Liver (tissue), 9 donors: ENCODE measurements around the gene BTG2. TPM values are rescaled to one million over a fixed set of nuclear protein-coding genes. Genes with fewer than 3 reads are reported as not detected.

Experiments used
- DNase-seq: peaks from one replicate; pipeline ENCODE4 v3.0.0-alpha.2; 2017; ENCODE audit warnings: low spot score
- H3K27ac ChIP-seq, 2 donors: one replicate each; pipeline ENCODE4 v1.7.0; 2013; ENCODE audit warnings: inconsistent platforms in 2 of 2, low read length in 2 of 2, control low read depth in 1 of 2, low read depth in 1 of 2, mild to moderate bottlenecking in 1 of 2
- H3K27me3 ChIP-seq, 4 donors: one replicate each; pipeline versions ENCODE4 v1.6.1 to v1.7.0; 2013; ENCODE audit warnings: low read length in 3 of 4, inconsistent platforms in 1 of 4, mild to moderate bottlenecking in 1 of 4, moderate library complexity in 1 of 4; ENCODE audit not compliant: control insufficient read depth in 4 of 4, insufficient read depth in 4 of 4
- H3K36me3 ChIP-seq, 4 donors: one replicate each; pipeline versions ENCODE4 v1.6.1 to v1.7.0; 2013; ENCODE audit warnings: low read length in 3 of 4, mild to moderate bottlenecking in 3 of 4, low read depth in 1 of 4, moderate library complexity in 1 of 4; ENCODE audit not compliant: control insufficient read depth in 4 of 4, insufficient read depth in 3 of 4
- H3K4me1 ChIP-seq, 4 donors: one replicate each; pipeline versions ENCODE4 v1.6.1 to v1.7.0; 2013; ENCODE audit warnings: low read length in 3 of 4, mild to moderate bottlenecking in 3 of 4, moderate library complexity in 1 of 4; ENCODE audit not compliant: control insufficient read depth in 4 of 4, insufficient read depth in 4 of 4
- H3K4me3 ChIP-seq, 3 donors: one replicate each; pipeline versions ENCODE4 v1.6.1 to v1.7.0; 2013; ENCODE audit warnings: low read length in 3 of 3, control low read depth in 1 of 3, low read depth in 1 of 3, mild to moderate bottlenecking in 1 of 3
- H3K9ac ChIP-seq, 2 donors: one replicate each; pipeline ENCODE4 v1.7.0; 2013; ENCODE audit warnings: low read length in 2 of 2, mild to moderate bottlenecking in 2 of 2, moderate library complexity in 2 of 2, control low read depth in 1 of 2, low read depth in 1 of 2
- H3K9me3 ChIP-seq, 4 donors: one replicate each; pipeline versions ENCODE4 v1.6.1 to v1.7.0; 2013; ENCODE audit warnings: low read length in 3 of 4; ENCODE audit not compliant: control insufficient read depth in 4 of 4
- EGR1 ChIP-seq, 2 donors: IDR thresholded peaks; 2 replicates each; pipeline ENCODE4 v1.6.1; 2016 to 2018; ENCODE audit warnings: antibody characterized with exemption in 2 of 2, low read depth in 2 of 2
- FOXA1 ChIP-seq: IDR thresholded peaks from 2 replicates; pipeline ENCODE4 v1.6.1; 2016; ENCODE audit warnings: antibody characterized with exemption
- FOXA2 ChIP-seq: IDR thresholded peaks from 2 replicates; pipeline ENCODE4 v1.6.1; 2016; ENCODE audit warnings: antibody characterized with exemption
- GABPA ChIP-seq, 2 donors: IDR thresholded peaks in 1 of 2; conservative IDR thresholded peaks in 1 of 2; 2 replicates each; pipeline ENCODE4 v1.6.1; 2016; ENCODE audit warnings: antibody characterized with exemption in 2 of 2, mild to moderate bottlenecking in 1 of 2, moderate library complexity in 1 of 2
- HNF4A ChIP-seq, 2 donors: conservative IDR thresholded peaks; 2 replicates each; pipeline ENCODE4 v1.6.1; 2016; ENCODE audit warnings: antibody characterized with exemption in 2 of 2, mild to moderate bottlenecking in 2 of 2
- JUND ChIP-seq, 2 donors: IDR thresholded peaks; 2 replicates each; pipeline ENCODE4 v1.6.1; 2016; ENCODE audit warnings: antibody characterized with exemption in 2 of 2
- NR2F2 ChIP-seq: IDR thresholded peaks from 2 replicates; pipeline ENCODE4 v1.6.1; 2016; ENCODE audit warnings: antibody characterized with exemption
- RAD21 ChIP-seq, 2 donors: IDR thresholded peaks; 2 replicates each; pipeline ENCODE4 v1.6.1; 2016; ENCODE audit warnings: antibody characterized with exemption in 2 of 2, mild to moderate bottlenecking in 2 of 2
- RXRA ChIP-seq, 2 donors: IDR thresholded peaks; 2 replicates each; pipeline ENCODE4 v1.6.1; 2017 to 2018; ENCODE audit warnings: antibody characterized with exemption in 2 of 2, mild to moderate bottlenecking in 1 of 2
- SP1 ChIP-seq: IDR thresholded peaks from 2 replicates; pipeline ENCODE4 v1.6.1; 2018; ENCODE audit warnings: antibody characterized with exemption, mild to moderate bottlenecking
- TAF1 ChIP-seq: conservative IDR thresholded peaks from 2 replicates; pipeline ENCODE4 v1.6.1; 2016; ENCODE audit warnings: antibody characterized with exemption, mild to moderate bottlenecking
- YY1 ChIP-seq: IDR thresholded peaks from 2 replicates; pipeline ENCODE4 v1.6.1; 2016; ENCODE audit warnings: antibody characterized with exemption, mild to moderate bottlenecking
- WGBS: extraction: QIAGEN DNeasy Blood & Tissue Kit; methylation state at CpG from one replicate; pipeline ENCODE4 v1.1.7; 2013; 5-methylcytosine and 5-hydroxymethylcytosine counted together
- polyA plus RNA-seq, 2 donors: library from polyadenylated mRNA; stranded (reverse) in 1 of 2; unstranded in 1 of 2; fragments of 200-250 nt in 1 of 2; fragments of >200 nt in 1 of 2; fragmentation: Nextera tagmentation in 1 of 2; extraction: Ambion mirVana in 1 of 2; gene quantifications; one replicate each; pipeline versions ENCODE4 v1.2.1 to v1.2.3, GENCODE V29; 2013 to 2015
- total RNA-seq, 2 donors: library from RNA; depleted of rRNA; stranded (reverse); fragments of >200 nt; gene quantifications; one replicate each; pipeline ENCODE4 v1.2.3, GENCODE V29; 2014
- TF ChIP-seq, protein P1 (sequence below): IDR thresholded peaks from 2 replicates; pipeline ENCODE4 v1.6.1; 2016; ENCODE audit warnings: antibody characterized with exemption
- TF ChIP-seq, protein P2 (sequence below): IDR thresholded peaks from 2 replicates; pipeline ENCODE4 v1.6.1; 2016; ENCODE audit warnings: antibody characterized with exemption
- TF ChIP-seq, protein P3 (sequence below): IDR thresholded peaks from 2 replicates; pipeline ENCODE4 v1.6.1; 2016; ENCODE audit warnings: antibody characterized with exemption
- donor health status: healthy.
- donor health status: healthy.
- donor health status: healthy.
- donor health status: healthy.
- donor health status: healthy.

BTG2 gene
- total and polyA plus RNA-seq, 4 donors, result 3.8 to 52.5 (median 4.8) TPM

DNA sequence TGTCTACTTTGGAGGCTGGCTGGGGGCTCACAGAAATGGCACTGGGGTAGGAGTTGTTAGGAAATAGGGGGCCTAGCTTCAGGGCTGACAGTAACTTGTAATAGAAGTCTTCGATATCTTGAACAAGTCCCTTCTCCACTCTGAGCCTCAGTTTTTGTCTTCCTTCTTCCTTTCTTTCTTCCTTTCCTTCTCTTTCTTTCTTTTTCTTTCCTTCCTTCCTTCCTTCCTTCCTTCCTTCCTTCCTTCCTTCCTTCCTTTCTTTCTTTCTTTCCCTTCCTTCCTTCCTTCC, 12.9 kb downstream of the BTG2 start:
- Histone ChIP-seq H3K27ac (no peak overlapping the region), H3K27me3 (no peaks in the 10 kb centered on the region), H3K4me3 (no peak overlapping the region), H3K9me3 (no peaks in the 10 kb centered on the region), H3K36me3 (no peaks in the 10 kb centered on the region), H3K9ac (no peak overlapping the region), H3K4me1 (no peaks in the 10 kb centered on the region)
- WGBS, result 91% methylated on average over 1 of the region's 1 CpG
- TF ChIP-seq JUND (IDR thresholded peaks at IDR 0.05) (no peak), YY1 (no peak), FOXA1 (no peak), SP1 (no peak), RAD21 (IDR thresholded peaks at IDR 0.05) (no peak), GABPA (IDR thresholded peaks at IDR 0.05 in 1 of 2, conservative IDR thresholded peaks at IDR 0.05 in 1 of 2) (no peak), TAF1 (no peak), HNF4A (conservative IDR thresholded peaks at IDR 0.05) (no peak)
- TF ChIP-seq, protein P1, sequence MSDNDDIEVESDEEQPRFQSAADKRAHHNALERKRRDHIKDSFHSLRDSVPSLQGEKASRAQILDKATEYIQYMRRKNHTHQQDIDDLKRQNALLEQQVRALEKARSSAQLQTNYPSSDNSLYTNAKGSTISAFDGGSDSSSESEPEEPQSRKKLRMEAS, result no peak
- TF ChIP-seq, protein P2, sequence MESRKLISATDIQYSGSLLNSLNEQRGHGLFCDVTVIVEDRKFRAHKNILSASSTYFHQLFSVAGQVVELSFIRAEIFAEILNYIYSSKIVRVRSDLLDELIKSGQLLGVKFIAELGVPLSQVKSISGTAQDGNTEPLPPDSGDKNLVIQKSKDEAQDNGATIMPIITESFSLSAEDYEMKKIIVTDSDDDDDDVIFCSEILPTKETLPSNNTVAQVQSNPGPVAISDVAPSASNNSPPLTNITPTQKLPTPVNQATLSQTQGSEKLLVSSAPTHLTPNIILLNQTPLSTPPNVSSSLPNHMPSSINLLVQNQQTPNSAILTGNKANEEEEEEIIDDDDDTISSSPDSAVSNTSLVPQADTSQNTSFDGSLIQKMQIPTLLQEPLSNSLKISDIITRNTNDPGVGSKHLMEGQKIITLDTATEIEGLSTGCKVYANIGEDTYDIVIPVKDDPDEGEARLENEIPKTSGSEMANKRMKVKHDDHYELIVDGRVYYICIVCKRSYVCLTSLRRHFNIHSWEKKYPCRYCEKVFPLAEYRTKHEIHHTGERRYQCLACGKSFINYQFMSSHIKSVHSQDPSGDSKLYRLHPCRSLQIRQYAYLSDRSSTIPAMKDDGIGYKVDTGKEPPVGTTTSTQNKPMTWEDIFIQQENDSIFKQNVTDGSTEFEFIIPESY, result no peak
- no peak for DNase-seq

DNA sequence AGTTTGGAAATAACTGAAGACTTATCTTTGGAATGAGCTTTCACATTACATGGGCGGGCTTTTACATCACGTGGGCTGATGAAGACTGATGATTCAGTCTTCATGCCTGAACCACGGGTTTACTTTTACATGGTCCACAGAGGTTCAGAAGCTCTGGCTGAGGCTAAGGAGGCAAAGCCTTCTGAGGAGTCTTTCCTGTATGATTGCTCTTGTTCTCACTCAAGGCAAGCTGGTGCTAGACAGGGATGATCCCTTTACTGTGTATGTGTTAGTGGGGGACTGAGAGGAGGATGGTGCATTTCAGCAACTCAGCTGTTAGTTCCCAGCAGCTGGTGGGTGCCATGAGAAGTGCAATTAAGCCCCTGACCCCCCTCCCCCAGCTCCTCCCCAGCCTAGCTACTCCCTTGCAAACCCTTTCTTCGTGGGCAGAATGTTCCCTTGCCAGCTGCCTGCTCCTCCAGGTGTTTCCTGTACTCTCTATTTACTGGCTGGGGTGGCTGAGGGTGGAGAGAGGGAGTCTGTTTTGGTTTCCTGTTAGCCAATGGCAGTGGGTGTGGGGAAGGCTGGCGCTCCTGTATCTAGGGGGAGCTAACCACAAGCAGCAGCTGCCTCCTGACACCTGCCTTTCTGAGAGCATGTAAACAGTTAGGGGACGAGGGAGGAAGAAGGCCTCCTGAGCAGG, 15.4 kb downstream of the BTG2 start:
- DNase-seq, result no peak
- Histone ChIP-seq H3K9ac (no peak overlapping the region), H3K27ac (peak overlapping the region in 1 of 2 donors; percentile 38), H3K36me3 (no peaks in the 10 kb centered on the region), H3K9me3 (no peaks in the 10 kb centered on the region), H3K4me3 (no peak overlapping the region), H3K4me1 (peaks cover 0 to 4% (median 1%) of the 10 kb centered on the region in 4 donors), H3K27me3 (no peaks in the 10 kb centered on the region)
- TF ChIP-seq, protein P3, sequence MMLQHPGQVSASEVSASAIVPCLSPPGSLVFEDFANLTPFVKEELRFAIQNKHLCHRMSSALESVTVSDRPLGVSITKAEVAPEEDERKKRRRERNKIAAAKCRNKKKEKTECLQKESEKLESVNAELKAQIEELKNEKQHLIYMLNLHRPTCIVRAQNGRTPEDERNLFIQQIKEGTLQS, result no peak
- TF ChIP-seq, protein P1, result no peak
- no peak for TF ChIP-seq FOXA2
- no peak for TF ChIP-seq YY1
- TF ChIP-seq SP1, result no peak
- TF ChIP-seq, protein P2, result no peak
- TF ChIP-seq JUND (IDR thresholded peaks at IDR 0.05), result no peak
- no peak for TF ChIP-seq RXRA (IDR thresholded peaks at IDR 0.05)
- TF ChIP-seq NR2F2, result no peak
- no peak for TF ChIP-seq EGR1 (IDR thresholded peaks at IDR 0.05; ENCODE audit: low read depth in 2 of 2)
- 59% methylated on average over 6 of the region's 6 CpGs for WGBS
